Effector memory CD8-positive, alpha-beta T cell (primary cell): ENCODE data around the gene ATP8B1.

Experiments used
- ATAC-seq: fragments of 150-1000 bp; cut with Tn5 transposase; replicated peaks from 2 replicates; pipeline ENCODE4 v1.10.0; 2021; ENCODE audit warnings: mild to moderate bottlenecking, moderate library complexity
- DNase-seq, 3 experiments: peaks; one replicate each; pipeline ENCODE4 v3.0.0; 2021
- H3K27ac Mint-ChIP-seq, 2 donors: one replicate each; pipeline ENCODE4 v1.8.0; 2022; ENCODE audit warnings: mild to moderate bottlenecking in 2 of 2, mixed read lengths in 2 of 2, moderate library complexity in 2 of 2
- H3K27me3 Mint-ChIP-seq, 2 donors: one replicate each; pipeline ENCODE4 v1.8.0; 2022; ENCODE audit warnings: mixed read lengths in 2 of 2
- H3K36me3 Mint-ChIP-seq: one replicate; pipeline ENCODE4 v1.8.0; 2022; ENCODE audit warnings: mild to moderate bottlenecking, moderate library complexity, mixed read lengths; ENCODE audit not compliant: insufficient read depth
- H3K4me1 Mint-ChIP-seq, 2 donors: one replicate each; pipeline ENCODE4 v1.8.0; 2022; ENCODE audit warnings: low read depth in 2 of 2, mixed read lengths in 2 of 2
- H3K4me3 Mint-ChIP-seq, 2 donors: one replicate each; pipeline ENCODE4 v1.8.0; 2022; ENCODE audit warnings: mild to moderate bottlenecking in 2 of 2, mixed read lengths in 2 of 2, moderate library complexity in 2 of 2
- H3K9me3 Mint-ChIP-seq, 2 donors: one replicate each; pipeline ENCODE4 v1.8.0; 2022; ENCODE audit warnings: mixed read lengths in 2 of 2

The ATP8B1 gene

DNA sequence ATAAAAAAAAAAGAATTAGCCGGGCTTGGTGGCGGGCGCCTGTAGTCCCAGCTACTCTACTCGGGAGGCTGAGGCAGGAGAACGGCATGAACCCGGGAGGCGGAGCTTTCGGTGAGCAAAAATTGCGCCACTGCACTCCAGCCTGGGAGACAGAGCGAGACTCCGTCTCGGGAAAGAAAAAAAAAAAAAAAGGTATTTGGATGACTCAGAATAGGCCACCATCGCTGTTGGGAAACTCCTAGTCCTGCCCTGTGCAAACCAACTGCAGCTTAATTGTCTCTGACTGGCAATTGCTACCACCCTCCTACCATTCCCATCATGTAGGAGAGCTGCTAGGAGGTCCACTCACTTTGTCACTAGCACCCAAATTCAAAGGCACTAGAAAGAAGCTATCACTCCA lies 43.5 kb downstream of the ATP8B1 start:
- Mint-ChIP-seq H3K27ac (no peak overlapping the region), H3K4me3 (no peak overlapping the region), H3K9me3 (peaks cover 0 to 1% of the 10 kb centered on the region in 2 donors), H3K36me3 (no peaks in the 10 kb centered on the region), H3K4me1 (no peaks in the 10 kb centered on the region), H3K27me3 (no peaks in the 10 kb centered on the region)
- DNase-seq (no peak), ATAC-seq (no peak)

DNA sequence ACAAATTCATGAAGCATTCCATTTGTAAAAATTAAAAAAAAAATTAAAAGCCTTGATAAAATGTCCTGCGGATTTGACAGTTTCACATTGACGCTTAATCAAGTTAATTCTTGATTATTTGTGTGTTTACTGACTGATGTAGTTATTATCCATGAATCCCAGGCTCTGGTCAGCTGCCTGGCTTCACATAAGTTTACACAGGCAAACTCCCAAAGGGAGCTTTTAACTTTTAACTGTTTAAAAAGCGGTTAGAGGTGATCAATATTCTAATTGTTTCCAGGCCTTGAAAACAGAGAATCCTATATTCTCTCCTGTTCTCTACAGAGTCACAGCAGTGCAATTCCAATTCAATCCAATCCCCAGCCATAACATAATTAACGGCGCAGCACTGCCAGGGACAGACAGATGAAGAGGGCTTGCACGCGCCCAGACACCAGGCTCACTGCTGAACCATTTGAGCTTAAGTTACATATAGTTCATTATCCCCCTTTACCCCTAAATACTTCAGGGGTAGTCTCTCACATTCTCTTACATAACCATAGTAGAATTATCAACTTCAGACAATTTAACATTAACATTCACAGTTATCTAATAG lies 47.5 kb downstream of the ATP8B1 start:
- no peak overlapping the region for H3K4me3 Mint-ChIP-seq

GRCh38 chr18:57754577-57755338 lies 48.4 kb downstream of the ATP8B1 start:
- no peak overlapping the region for H3K4me3 Mint-ChIP-seq
- ATAC-seq (no peak), DNase-seq (no peak)
- peaks cover 0 to 6% of the 10 kb centered on the region in 2 donors for H3K27me3 Mint-ChIP-seq
- peaks cover 0 to 1% of the 10 kb centered on the region in 2 donors for H3K9me3 Mint-ChIP-seq
- H3K36me3 Mint-ChIP-seq = no peaks in the 10 kb centered on the region
- no peak overlapping the region for H3K27ac Mint-ChIP-seq
- H3K4me1 Mint-ChIP-seq = peaks cover 0 to 9% of the 10 kb centered on the region in 2 donors

More for the DNA sequence above, 47.5 kb downstream of the ATP8B1 start:
- Mint-ChIP-seq H3K27me3 (peaks cover 0 to 6% of the 10 kb centered on the region in 2 donors), H3K4me1 (peaks cover 0 to 9% of the 10 kb centered on the region in 2 donors), H3K36me3 (no peaks in the 10 kb centered on the region), H3K27ac (no peak overlapping the region), H3K9me3 (peaks cover 0 to 1% of the 10 kb centered on the region in 2 donors)
- DNase-seq (no peak), ATAC-seq (no peak)

GRCh38 chr18:57753063-57753462 lies 50.1 kb downstream of the ATP8B1 start:
- no peak for ATAC-seq
- peaks cover 0 to 6% of the 10 kb centered on the region in 2 donors for H3K27me3 Mint-ChIP-seq
- no peaks in the 10 kb centered on the region for H3K9me3 Mint-ChIP-seq

GRCh38 chr18:57749604-57749970 lies 53.5 kb downstream of the ATP8B1 start:
- peaks cover 0 to 9% of the 10 kb centered on the region in 2 donors for H3K4me1 Mint-ChIP-seq

More at GRCh38 chr18:57753063-57753462, 50.1 kb downstream of the ATP8B1 start:
- no peaks in the 10 kb centered on the region for H3K36me3 Mint-ChIP-seq
- no peak overlapping the region for H3K4me3 Mint-ChIP-seq
- DNase-seq = no peak
- H3K4me1 Mint-ChIP-seq = peaks cover 0 to 9% of the 10 kb centered on the region in 2 donors
- no peak overlapping the region for H3K27ac Mint-ChIP-seq

GRCh38 chr18:57748770-57749603 lies 54.1 kb downstream of the ATP8B1 start:
- Mint-ChIP-seq H3K27ac (no peak overlapping the region), H3K4me1 (peaks cover 0 to 9% of the 10 kb centered on the region in 2 donors), H3K36me3 (no peaks in the 10 kb centered on the region), H3K9me3 (no peaks in the 10 kb centered on the region), H3K27me3 (peaks cover 0 to 6% of the 10 kb centered on the region in 2 donors), H3K4me3 (no peak overlapping the region)
- no peak for ATAC-seq
- no peak for DNase-seq

More at GRCh38 chr18:57749604-57749970, 53.5 kb downstream of the ATP8B1 start:
- Mint-ChIP-seq H3K9me3 (no peaks in the 10 kb centered on the region), H3K27ac (no peak overlapping the region), H3K4me3 (no peak overlapping the region), H3K36me3 (no peaks in the 10 kb centered on the region), H3K27me3 (peaks cover 0 to 6% of the 10 kb centered on the region in 2 donors)
- no peak for ATAC-seq
- DNase-seq = no peak

GRCh38 chr18:57747809-57748680 lies 55.1 kb downstream of the ATP8B1 start:
- peaks cover 0 to 7% of the 10 kb centered on the region in 2 donors for H3K4me1 Mint-ChIP-seq
- no peak for DNase-seq
- ATAC-seq = no peak
- H3K36me3 Mint-ChIP-seq = no peaks in the 10 kb centered on the region
- no peaks in the 10 kb centered on the region for H3K9me3 Mint-ChIP-seq
- H3K27ac Mint-ChIP-seq = no peak overlapping the region
- peaks cover 0 to 3% of the 10 kb centered on the region in 2 donors for H3K27me3 Mint-ChIP-seq
- H3K4me3 Mint-ChIP-seq = no peak overlapping the region

- no peak overlapping the region for H3K4me3 Mint-ChIP-seq
- ATAC-seq (no peak), DNase-seq (no peak)
- no peaks in the 10 kb centered on the region for H3K27me3 Mint-ChIP-seq
- no peaks in the 10 kb centered on the region for H3K4me1 Mint-ChIP-seq
- no peaks in the 10 kb centered on the region for H3K9me3 Mint-ChIP-seq
- H3K36me3 Mint-ChIP-seq = no peaks in the 10 kb centered on the region
- no peak overlapping the region for H3K27ac Mint-ChIP-seq
Measured at GRCh38 chr18:57744211-57744694, 58.9 kb downstream of the ATP8B1 start.

DNA sequence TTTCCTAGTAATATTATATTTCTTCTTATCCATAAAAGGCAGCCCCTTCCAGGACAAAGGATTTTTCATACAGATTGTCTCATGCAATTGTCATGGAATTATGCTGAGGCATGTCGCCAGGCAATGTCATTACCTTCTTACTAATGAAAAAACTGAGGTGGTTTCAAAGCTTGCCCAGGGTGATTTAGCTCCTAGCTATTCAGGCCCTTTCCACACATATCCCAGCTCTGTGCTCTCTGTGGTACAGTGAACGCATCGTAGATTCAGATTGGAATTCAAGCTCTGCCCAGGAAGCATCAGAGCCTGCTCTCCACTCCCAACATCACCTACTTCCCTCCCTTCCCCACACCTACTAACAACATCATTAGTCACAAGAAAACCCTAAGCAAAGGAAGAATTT lies 60.1 kb downstream of the ATP8B1 start:
- DNase-seq (no peak), ATAC-seq (no peak)
- Mint-ChIP-seq H3K4me3 (no peak overlapping the region), H3K27ac (no peak overlapping the region), H3K27me3 (no peaks in the 10 kb centered on the region), H3K36me3 (no peaks in the 10 kb centered on the region), H3K9me3 (peaks cover 0 to 2% of the 10 kb centered on the region in 2 donors), H3K4me1 (no peaks in the 10 kb centered on the region)

DNA sequence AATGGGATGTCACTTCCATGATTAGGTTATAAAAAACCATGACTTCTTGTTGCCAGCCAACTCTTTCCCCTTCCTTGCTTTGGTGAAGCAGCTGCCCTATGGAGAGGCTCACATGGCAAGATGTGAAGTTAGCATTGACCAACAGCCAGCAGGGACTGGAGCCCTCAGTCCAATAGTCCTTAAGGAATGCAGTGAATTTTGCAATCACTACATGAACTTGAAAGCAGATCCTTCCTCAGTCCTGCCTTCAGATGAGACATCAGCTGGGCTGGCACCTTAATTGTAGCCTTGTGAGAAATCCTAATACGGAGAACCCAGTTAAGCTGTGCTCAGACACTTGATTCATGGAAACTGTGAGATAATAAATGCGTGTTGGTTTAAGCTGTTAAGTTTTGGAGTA lies 61.8 kb downstream of the ATP8B1 start:
- ATAC-seq (no peak), DNase-seq (no peak)
- Mint-ChIP-seq H3K4me1 (no peaks in the 10 kb centered on the region), H3K27ac (no peak overlapping the region), H3K4me3 (no peak overlapping the region), H3K9me3 (peaks cover 0 to 2% of the 10 kb centered on the region in 2 donors), H3K27me3 (no peaks in the 10 kb centered on the region), H3K36me3 (no peaks in the 10 kb centered on the region)

GRCh38 chr18:57738078-57738477 lies 65.0 kb downstream of the ATP8B1 start:
- no peaks in the 10 kb centered on the region for H3K4me1 Mint-ChIP-seq
- peaks cover 2 to 7% of the 10 kb centered on the region in 2 donors for H3K9me3 Mint-ChIP-seq
- H3K4me3 Mint-ChIP-seq = no peak overlapping the region
- no peak overlapping the region for H3K27ac Mint-ChIP-seq
- no peaks in the 10 kb centered on the region for H3K36me3 Mint-ChIP-seq
- no peaks in the 10 kb centered on the region for H3K27me3 Mint-ChIP-seq
- ATAC-seq = no peak
- DNase-seq = no peak

DNA sequence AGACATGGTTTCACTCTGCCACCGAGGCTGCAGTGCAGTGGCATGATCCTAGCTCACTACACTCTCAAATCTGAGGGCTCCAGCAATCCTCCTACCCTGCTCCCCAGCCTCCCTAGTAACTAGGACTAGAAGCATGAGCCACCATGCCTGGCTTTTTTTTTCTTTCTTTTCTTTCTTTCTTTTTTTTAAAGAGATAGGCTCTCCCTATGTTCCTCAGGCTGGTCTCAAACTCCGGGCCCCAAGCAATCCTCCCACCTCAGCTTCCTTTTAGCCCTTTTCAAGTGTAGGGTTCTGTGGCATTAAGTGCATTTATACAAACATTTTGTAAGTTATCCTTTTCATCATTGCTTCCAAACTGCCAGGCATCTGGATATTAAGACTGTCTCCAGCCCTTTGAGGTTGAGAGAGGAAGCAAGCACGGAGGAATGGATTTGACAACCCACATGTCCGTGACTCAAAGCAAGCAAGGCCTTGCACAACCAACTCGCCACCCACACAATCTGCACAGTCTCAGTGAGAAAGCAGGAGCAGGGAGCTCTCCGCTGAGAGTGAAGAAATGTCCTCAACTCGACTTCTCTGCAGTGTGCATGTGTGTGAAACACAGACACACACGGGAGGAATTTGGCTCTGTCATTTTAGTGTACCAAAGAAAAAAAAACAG lies 65.6 kb downstream of the ATP8B1 start:
- H3K4me1 Mint-ChIP-seq = no peaks in the 10 kb centered on the region
- DNase-seq = no peak

More for the DNA sequence above, 65.6 kb downstream of the ATP8B1 start:
- Mint-ChIP-seq H3K9me3 (peaks cover 2 to 7% of the 10 kb centered on the region in 2 donors), H3K4me3 (no peak overlapping the region), H3K36me3 (no peaks in the 10 kb centered on the region), H3K27me3 (no peaks in the 10 kb centered on the region), H3K27ac (no peak overlapping the region)
- ATAC-seq = no peak
